GM18867 (cell line): Measurements from ENCODE around the gene SLC6A20.

ENCODE experiments used
- ATAC-seq: cut with Tn5 transposase; IDR thresholded peaks from one replicate; pipeline ENCODE4 v1.9.1; 2021; ENCODE audit warnings: mild to moderate bottlenecking, moderate library complexity; ENCODE audit not compliant: unreplicated experiment

The SLC6A20 gene

DNA sequence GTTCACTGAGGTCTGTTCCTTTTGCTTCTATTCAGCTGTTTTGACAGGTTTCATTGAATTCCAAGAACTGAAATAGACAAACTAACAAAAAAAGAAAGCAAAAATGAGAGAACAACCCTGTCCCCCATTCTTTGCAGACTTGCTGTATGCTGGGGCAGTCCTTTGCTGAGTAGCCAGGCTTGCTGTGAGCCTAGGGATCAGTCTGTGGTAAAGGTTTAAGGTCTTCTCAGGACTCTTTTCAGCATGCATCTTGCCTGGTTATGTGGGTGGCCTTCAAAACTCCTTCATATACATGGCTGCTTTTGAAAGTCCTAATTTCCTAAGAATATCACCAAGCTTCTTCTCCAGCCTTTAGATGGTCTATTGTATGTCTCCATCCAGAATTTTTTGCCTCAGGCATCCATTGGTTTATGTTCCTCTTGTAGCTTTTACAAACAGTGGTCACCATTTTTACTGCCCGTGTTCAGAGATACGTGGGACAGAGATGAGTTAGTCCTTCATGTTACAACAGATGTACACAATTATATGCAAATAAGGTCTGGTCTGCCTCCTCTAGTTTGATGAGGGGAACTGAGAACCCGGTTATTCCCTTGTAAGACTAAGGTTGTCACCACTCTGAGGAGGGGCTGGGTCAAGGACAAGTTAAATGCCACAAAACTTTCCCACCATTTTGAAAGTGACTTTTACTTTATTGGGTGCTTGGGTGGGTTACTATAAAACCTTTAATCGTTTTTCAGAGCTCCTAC, 65.8 kb downstream of the SLC6A20 start:
- ATAC-seq, result no peak

DNA sequence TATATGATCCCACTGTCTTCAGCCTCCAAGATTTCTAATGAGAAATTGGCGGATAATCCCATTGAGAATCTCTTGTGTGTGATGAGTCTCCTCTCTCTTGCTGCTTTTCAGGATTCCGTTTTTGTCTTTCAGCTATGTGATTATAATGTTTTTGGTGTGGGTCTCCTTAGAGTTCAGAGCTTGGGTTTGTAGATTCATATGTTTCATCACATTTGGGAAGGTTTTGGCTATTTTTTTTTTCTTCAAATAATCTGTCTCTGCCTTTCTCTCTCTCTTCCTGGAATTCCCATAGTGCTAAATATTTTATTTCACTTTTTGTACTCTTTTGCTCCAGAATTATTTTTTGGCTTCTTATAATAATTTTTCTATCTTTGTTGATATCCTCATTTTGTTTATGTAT, 66.7 kb downstream of the SLC6A20 start:
- no peak for ATAC-seq

DNA sequence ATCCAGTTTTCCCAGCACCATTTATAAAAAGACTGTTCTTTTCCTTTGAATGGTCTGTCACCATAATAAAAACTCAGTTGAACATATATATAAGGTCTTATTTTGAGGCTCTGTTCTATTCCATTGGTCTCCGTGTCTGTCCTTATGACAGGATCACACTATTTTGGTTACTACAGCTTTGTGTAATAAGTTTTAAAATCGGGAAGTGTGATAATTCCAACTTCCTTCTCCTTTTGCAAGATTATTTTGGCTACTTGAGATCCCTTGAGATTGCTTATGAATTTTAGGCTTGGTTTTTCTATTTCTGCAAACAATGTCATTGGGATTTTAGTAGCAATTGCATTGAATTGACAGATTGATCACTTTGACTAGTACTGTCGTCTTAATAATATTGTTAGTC, 71.4 kb downstream of the SLC6A20 start:
- ATAC-seq, result no peak

DNA sequence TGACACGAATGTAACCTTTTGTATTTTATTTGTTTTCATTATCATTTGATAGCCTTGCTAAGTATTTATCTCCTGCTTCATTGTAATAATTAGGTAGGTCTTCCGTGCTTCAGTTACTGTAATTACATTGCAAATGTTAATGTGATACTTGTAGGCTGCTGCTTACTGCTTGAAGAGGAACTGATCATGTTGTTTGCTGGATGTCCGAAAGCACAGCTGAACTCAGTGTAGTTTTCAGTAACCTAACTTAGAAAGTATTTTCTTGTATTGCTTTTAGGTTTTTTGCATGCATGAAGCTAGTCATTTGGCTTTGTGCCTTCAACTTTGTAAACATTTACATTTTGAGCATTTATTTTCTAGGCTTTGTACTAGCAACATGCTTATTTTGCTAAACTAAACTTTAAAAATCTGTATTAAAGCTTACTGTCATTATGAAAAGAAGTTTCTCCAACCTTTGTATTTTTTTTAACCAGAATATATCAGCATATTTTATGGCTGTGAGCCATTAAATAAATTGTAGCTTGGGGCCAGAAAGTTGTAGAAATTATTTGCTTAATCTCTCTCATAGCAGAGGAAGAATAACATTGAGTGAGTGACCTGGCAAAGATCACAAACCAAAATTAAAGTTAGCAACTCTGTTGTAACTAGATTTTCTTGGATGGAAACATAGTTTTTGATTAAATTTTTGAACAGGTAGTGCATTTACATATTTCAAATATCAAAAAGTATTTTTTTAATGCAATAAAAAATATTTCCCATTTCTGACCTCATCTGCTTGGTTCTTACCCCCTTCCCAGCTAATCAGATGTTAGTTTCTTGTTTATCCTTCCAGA, 76.5 kb downstream of the SLC6A20 start:
- no peak for ATAC-seq

DNA sequence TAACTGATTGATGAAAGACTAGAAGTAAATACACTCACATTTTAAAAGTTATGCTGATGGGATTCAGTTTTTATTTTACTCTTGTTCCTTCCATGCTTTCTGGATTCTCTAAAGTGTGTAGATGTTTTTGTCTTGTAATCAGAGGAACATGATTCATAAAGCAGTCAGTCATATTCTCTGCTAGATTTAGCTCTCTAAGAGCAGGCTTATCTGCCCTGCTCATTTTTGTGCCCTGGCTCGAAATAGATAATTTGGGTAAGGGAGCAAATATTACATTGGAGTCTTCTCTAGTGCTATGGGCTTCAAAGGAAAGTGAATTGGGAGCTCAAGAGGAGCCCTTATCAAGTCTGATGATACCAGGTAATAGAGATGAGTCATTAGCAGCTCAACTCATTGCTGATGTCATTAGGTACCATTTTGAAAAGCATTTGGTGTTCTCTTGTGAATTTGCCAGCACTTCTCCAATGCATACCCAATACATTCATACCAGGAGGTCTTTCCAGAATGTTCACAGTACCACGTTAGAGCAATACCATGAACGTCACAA, 79.5 kb downstream of the SLC6A20 start:
- ATAC-seq, result no peak

DNA sequence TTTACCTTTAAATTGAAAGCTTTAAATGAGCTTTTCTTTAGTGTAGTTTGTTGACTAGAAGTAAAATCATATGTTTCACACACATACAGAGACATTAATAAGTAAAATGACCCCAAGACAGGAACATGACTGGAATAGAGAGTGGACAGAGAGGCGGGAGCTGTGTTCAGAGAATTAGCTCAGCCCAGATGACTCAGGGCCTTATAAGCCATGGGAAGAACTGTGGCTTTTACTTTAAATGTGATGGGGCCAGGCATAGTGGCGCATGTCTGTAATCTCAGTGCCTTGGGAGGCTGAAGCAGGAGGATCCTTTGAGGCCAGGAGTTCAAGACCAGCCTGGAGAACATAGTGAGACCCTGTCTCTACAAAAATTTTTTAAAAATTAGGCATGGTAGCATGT, 80.4 kb downstream of the SLC6A20 start:
- no peak for ATAC-seq

DNA sequence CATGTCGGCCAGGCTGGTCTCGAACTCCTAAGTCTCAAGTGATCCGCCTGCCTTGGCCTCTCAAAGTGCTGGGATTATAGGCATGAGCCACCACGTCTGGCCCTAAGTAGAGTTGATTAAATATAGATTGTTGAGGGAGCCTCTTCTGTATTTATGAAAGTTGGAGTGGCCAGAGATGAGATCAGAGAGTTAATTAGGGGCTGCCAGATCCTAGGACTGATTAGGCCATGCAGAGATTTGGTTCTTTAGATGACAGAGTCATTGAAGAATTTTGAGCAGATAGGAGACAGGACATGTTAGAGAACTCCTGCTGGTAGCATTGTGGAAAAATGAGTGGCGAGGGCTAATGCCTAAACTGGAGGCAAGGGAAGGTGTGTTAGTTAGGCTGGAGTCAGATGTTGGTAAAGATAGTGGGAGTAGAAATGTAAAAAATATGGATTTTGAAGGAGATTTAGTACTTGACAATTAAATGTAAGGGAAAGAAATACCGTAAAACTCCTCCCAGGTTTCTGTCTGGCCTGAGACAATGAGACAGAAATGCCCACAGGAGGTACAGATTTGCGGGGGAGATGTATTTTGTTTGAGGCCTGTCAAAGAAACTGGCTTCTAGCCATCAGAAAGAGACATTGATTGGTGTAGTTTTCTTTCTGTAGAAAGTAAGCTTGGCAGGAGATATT, 83.8 kb downstream of the SLC6A20 start:
- no peak for ATAC-seq

DNA sequence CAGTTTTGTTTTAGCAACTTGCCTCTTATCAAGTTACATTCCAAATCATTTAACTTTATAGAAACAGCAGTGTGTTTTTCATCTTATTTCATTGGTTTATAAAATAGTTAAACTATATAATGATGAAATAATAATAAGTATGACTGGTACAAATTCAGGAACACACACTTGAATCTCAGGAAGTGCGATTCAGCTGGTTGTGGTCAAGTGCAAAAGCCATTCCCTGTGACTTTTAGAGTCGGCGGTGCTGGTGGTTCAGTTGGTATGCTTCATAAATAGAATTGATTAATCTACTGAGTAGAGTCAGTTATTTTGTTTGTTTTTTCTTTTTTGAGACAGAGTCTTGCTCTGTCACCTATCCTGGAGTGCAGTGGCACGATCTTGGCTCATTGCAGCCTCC, 84.4 kb downstream of the SLC6A20 start:
- ATAC-seq, result no peak

DNA sequence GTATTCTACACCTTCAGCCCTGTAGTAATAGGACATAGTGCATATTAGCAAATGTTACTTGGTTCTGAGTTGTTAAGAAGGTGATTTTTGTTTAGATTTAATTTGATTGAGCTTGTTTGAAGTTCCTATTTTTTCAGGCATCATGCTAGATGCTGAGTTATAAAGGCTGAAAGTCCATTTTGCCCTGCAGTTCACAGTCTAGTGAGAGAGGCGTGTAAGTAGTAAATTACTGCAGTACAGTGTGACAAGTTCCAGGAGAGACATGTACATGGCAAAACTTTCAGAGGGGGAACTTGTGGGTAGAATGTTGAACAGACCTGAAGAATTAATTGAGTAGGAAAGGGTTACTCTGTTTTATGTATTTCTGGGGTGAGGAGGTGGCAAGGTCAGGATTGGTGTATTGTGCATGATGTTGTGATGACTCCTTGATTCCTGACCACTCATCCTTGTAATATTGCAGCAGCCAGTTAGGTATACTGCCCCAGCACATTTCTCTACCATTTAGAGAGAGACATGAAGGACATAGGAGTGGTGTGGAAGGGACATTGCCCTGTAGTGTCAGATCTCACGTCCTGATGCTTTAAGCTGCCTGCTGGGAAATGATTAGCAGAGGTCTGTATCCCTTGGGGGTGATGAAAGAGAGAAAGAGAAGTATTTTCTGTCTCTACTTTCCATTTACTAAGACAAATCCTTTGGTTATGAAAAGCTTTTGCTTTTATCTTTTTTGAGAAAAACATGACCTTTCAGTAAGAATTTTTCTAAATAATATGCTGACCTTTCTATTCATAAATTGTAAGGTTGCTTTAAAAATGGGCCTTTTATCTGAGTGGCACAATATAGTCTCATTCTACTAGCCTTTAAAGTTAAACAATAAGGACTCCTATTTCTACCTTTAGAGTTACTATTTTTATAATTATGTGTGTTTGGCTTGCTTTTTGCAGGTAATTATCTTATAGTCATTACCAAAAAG, 90.2 kb downstream of the SLC6A20 start:
- ATAC-seq, result no peak
